WTC11 (cell line): ENCODE results near the gene RNF126.
"Not testable (repeated sequence)": the region's sequence is repeated elsewhere in the genome, so short reads cannot be mapped to it uniquely, and the experiment has no call there.

Experiments
- EMX1 ChIP-seq: fragments of 250-450 bp; sonication (Bioruptor Pico); IDR thresholded peaks from 2 replicates; pipeline ENCODE4 v1.8.0; 2021; ENCODE audit warnings: mild to moderate bottlenecking
- GRHL2 ChIP-seq: fragments of 250-450 bp; sonication (Bioruptor Pico); IDR thresholded peaks from 2 replicates; pipeline ENCODE4 v1.8.0; 2022; ENCODE audit warnings: mild to moderate bottlenecking, moderate library complexity; ENCODE audit not compliant: insufficient replicate concordance, severe bottlenecking
- JUN ChIP-seq: sonication (generic); formaldehyde crosslinking; IDR thresholded peaks from 2 replicates; pipeline ENCODE4 v1.8.0; 2023; ENCODE audit warnings: mild to moderate bottlenecking, missing genetic modification reagents
- NR1H2 ChIP-seq: sonication (generic); formaldehyde crosslinking; IDR thresholded peaks from 2 replicates; pipeline ENCODE4 v1.9.0; 2021; ENCODE audit warnings: mild to moderate bottlenecking, moderate library complexity, missing genetic modification reagents
- TEAD1 ChIP-seq: sonication (generic); formaldehyde crosslinking; IDR thresholded peaks from 2 replicates; pipeline ENCODE4 v1.8.0; 2022; ENCODE audit warnings: mild to moderate bottlenecking, missing genetic modification reagents
- TF ChIP-seq, protein P1 (sequence below): sonication (generic); formaldehyde crosslinking; IDR thresholded peaks from 2 replicates; pipeline ENCODE4 v1.8.1; 2022; ENCODE audit warnings: mild to moderate bottlenecking, moderate library complexity, missing genetic modification reagents
- TF ChIP-seq, protein P2 (sequence below): sonication (generic); formaldehyde crosslinking; IDR thresholded peaks from 2 replicates; pipeline ENCODE4 v1.8.1; 2023; ENCODE audit warnings: mild to moderate bottlenecking, missing genetic modification reagents, moderate library complexity
- TF ChIP-seq, protein P3 (sequence below): fragments of 200-600 bp; IDR thresholded peaks from 2 replicates; pipeline ENCODE4 v1.8.0; 2022; ENCODE audit warnings: antibody characterized with exemption
- TF ChIP-seq, protein P4 (sequence below): fragments of 250-450 bp; sonication (Bioruptor Pico); IDR thresholded peaks from 2 replicates; pipeline ENCODE4 v2.1.2; 2022; ENCODE audit warnings: mild to moderate bottlenecking, moderate library complexity
- TF ChIP-seq, protein P5 (sequence below): sonication (generic); formaldehyde crosslinking; IDR thresholded peaks from 2 replicates; pipeline ENCODE4 v1.8.0; 2022; ENCODE audit warnings: mild to moderate bottlenecking, missing genetic modification reagents
- TF ChIP-seq, protein P6 (sequence below): sonication (generic); formaldehyde crosslinking; IDR thresholded peaks from 2 replicates; pipeline ENCODE4 v1.8.0; 2022; ENCODE audit warnings: mild to moderate bottlenecking, missing genetic modification reagents
- TF ChIP-seq, protein P7 (sequence below): sonication (generic); formaldehyde crosslinking; IDR thresholded peaks from 2 replicates; pipeline ENCODE4 v1.8.1; 2023; ENCODE audit warnings: mild to moderate bottlenecking, missing genetic modification reagents, moderate library complexity

DNA sequence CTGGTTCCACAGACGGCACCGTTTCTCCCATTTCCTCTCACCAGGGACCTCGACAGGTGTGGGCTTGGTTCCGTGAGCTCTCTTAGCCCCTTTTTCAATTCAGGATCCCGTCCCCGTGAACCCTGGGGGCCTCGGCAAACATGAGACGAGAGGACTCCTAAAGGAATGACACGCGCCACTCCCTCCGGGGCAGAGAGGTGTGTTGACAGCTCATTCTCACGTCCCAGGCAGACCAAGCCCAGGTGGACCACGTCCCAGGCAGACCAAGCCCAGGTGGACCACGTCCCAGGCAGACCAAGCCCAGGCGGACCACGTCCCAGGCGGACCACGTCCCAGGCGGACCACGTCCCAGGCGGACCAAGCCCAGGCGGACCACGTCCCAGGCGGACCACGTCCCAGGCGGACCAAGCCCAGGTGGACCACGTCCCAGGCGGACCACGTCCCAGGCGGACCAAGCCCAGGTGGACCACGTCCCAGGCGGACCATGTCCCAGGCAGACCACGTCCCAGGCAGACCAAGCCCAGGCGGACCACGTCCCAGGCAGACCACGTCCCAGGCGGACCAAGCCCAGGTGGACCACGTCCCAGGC, 4.1 kb upstream of the RNF126 start:
- TF ChIP-seq, protein P1, sequence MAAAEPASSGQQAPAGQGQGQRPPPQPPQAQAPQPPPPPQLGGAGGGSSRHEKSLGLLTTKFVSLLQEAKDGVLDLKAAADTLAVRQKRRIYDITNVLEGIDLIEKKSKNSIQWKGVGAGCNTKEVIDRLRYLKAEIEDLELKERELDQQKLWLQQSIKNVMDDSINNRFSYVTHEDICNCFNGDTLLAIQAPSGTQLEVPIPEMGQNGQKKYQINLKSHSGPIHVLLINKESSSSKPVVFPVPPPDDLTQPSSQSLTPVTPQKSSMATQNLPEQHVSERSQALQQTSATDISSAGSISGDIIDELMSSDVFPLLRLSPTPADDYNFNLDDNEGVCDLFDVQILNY (CRISPR knock-in tag): not testable (repeated sequence)
- TF ChIP-seq TEAD1 (CRISPR knock-in tag); JUN; GRHL2; NR1H2 (CRISPR knock-in tag); EMX1: not testable (repeated sequence)
- TF ChIP-seq, protein P2, sequence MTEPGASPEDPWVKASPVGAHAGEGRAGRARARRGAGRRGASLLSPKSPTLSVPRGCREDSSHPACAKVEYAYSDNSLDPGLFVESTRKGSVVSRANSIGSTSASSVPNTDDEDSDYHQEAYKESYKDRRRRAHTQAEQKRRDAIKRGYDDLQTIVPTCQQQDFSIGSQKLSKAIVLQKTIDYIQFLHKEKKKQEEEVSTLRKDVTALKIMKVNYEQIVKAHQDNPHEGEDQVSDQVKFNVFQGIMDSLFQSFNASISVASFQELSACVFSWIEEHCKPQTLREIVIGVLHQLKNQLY (CRISPR knock-in tag): not testable (repeated sequence)
- TF ChIP-seq, protein P3, sequence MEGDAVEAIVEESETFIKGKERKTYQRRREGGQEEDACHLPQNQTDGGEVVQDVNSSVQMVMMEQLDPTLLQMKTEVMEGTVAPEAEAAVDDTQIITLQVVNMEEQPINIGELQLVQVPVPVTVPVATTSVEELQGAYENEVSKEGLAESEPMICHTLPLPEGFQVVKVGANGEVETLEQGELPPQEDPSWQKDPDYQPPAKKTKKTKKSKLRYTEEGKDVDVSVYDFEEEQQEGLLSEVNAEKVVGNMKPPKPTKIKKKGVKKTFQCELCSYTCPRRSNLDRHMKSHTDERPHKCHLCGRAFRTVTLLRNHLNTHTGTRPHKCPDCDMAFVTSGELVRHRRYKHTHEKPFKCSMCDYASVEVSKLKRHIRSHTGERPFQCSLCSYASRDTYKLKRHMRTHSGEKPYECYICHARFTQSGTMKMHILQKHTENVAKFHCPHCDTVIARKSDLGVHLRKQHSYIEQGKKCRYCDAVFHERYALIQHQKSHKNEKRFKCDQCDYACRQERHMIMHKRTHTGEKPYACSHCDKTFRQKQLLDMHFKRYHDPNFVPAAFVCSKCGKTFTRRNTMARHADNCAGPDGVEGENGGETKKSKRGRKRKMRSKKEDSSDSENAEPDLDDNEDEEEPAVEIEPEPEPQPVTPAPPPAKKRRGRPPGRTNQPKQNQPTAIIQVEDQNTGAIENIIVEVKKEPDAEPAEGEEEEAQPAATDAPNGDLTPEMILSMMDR: not testable (repeated sequence)
- TF ChIP-seq, protein P4, sequence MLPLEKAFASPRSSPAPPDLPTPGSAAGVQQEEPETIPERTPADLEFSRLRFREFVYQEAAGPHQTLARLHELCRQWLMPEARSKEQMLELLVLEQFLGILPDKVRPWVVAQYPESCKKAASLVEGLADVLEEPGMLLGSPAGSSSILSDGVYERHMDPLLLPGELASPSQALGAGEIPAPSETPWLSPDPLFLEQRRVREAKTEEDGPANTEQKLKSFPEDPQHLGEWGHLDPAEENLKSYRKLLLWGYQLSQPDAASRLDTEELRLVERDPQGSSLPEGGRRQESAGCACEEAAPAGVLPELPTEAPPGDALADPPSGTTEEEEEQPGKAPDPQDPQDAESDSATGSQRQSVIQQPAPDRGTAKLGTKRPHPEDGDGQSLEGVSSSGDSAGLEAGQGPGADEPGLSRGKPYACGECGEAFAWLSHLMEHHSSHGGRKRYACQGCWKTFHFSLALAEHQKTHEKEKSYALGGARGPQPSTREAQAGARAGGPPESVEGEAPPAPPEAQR (CRISPR knock-in tag): not testable (repeated sequence)
- TF ChIP-seq, protein P5, sequence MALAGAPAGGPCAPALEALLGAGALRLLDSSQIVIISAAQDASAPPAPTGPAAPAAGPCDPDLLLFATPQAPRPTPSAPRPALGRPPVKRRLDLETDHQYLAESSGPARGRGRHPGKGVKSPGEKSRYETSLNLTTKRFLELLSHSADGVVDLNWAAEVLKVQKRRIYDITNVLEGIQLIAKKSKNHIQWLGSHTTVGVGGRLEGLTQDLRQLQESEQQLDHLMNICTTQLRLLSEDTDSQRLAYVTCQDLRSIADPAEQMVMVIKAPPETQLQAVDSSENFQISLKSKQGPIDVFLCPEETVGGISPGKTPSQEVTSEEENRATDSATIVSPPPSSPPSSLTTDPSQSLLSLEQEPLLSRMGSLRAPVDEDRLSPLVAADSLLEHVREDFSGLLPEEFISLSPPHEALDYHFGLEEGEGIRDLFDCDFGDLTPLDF: not testable (repeated sequence)
- TF ChIP-seq, protein P6, sequence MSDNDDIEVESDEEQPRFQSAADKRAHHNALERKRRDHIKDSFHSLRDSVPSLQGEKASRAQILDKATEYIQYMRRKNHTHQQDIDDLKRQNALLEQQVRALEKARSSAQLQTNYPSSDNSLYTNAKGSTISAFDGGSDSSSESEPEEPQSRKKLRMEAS: not testable (repeated sequence)
- TF ChIP-seq, protein P7, sequence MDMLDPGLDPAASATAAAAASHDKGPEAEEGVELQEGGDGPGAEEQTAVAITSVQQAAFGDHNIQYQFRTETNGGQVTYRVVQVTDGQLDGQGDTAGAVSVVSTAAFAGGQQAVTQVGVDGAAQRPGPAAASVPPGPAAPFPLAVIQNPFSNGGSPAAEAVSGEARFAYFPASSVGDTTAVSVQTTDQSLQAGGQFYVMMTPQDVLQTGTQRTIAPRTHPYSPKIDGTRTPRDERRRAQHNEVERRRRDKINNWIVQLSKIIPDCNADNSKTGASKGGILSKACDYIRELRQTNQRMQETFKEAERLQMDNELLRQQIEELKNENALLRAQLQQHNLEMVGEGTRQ: not testable (repeated sequence)
